AG04450 (cell line): Measurements from ENCODE around the gene MSH5. TPM values are rescaled to one million over a fixed set of nuclear protein-coding genes. Genes with fewer than 3 reads are reported as not detected.

ENCODE experiments used
- CTCF ChIA-PET: fragments of 300-600, 350-600 bp; formaldehyde crosslinking; extraction: SDS; loops from one replicate; lab custom pipeline; 2022; ENCODE audit warnings: antibody characterized with exemption, inconsistent platforms; lab: Charles Lee
- POLR2A ChIA-PET: fragments of 350-600 bp; formaldehyde crosslinking; extraction: SDS; loops from one replicate; lab custom pipeline; 2021; ENCODE audit warnings: antibody characterized with exemption, inconsistent platforms; lab: Yijun Ruan, JAX
- DNase-seq: peaks from one replicate; pipeline ENCODE4 v3.0.0-alpha.2; 2011; ENCODE audit warnings: low read depth, low spot score
- H3K27ac ChIP-seq: one replicate; pipeline ENCODE4 v1.5.1; 2012; ENCODE audit warnings: low read depth, low read length, control low read depth
- H3K27me3 ChIP-seq: one replicate; pipeline ENCODE4 v1.6.0; 2012; ENCODE audit warnings: low read length; ENCODE audit not compliant: control insufficient read depth, insufficient read depth
- H3K4me3 ChIP-seq: 2 replicates; pipeline ENCODE4 v1.5.1; 2011; ENCODE audit warnings: mild to moderate bottlenecking, low read depth, low read length, control low read depth
- H3K9me3 ChIP-seq: 2 replicates; pipeline ENCODE4 v1.5.1; 2012; ENCODE audit warnings: low read length; ENCODE audit not compliant: control insufficient read depth, insufficient read depth
- polyA plus RNA-seq: library from polyadenylated mRNA; depleted of rRNA; stranded (reverse); fragments of >200 nt; gene quantifications from 2 replicates; pipeline ENCODE4 v1.2.3, GENCODE V29; 2011
- TF ChIP-seq, protein P1 (sequence below): IDR thresholded peaks from 2 replicates; pipeline ENCODE4 v1.5.1; 2011; ENCODE audit warnings: low read depth, low read length, control low read depth, inconsistent platforms

Gene MSH5
- polyA plus RNA-seq, 1 experiment, result 6.4 TPM

GRCh38 chr6:31794866-31795615 lies 55.2 kb downstream of the MSH5 start:
- H3K27ac ChIP-seq, result peak overlapping the region; percentile 77
- TF ChIP-seq, protein P1, sequence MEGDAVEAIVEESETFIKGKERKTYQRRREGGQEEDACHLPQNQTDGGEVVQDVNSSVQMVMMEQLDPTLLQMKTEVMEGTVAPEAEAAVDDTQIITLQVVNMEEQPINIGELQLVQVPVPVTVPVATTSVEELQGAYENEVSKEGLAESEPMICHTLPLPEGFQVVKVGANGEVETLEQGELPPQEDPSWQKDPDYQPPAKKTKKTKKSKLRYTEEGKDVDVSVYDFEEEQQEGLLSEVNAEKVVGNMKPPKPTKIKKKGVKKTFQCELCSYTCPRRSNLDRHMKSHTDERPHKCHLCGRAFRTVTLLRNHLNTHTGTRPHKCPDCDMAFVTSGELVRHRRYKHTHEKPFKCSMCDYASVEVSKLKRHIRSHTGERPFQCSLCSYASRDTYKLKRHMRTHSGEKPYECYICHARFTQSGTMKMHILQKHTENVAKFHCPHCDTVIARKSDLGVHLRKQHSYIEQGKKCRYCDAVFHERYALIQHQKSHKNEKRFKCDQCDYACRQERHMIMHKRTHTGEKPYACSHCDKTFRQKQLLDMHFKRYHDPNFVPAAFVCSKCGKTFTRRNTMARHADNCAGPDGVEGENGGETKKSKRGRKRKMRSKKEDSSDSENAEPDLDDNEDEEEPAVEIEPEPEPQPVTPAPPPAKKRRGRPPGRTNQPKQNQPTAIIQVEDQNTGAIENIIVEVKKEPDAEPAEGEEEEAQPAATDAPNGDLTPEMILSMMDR, result no peak
- no peak for DNase-seq
- H3K4me3 ChIP-seq, result peak overlapping the region; percentile 84
- ChIA-PET CTCF (interaction anchor here (1.0 to 2.3 kb wide), 6 partner anchors 8 to 80 kb away, joined by 3 to 25 read pairs (median 3); partner anchors contain the start of genes LSM2 and LY6G6D), POLR2A (interaction anchor here (0.6 to 2.9 kb wide), 7 partner anchors 12 to 112 kb away, joined by 3 to 27 read pairs (median 7); partner anchors contain the start of genes HSPA1A, HSPA1B, HSPA1L and LSM2)
- H3K9me3 ChIP-seq, result no peaks in the 10 kb centered on the region
- H3K27me3 ChIP-seq, result no peaks in the 10 kb centered on the region

GRCh38 chr6:31795616-31796298 lies 56.0 kb downstream of the MSH5 start, which contains the start of gene VARS1:
Gene VARS1, minus strand, starts transcription at chr6:31795752. Its CDS starts 535 bp downstream, at chr6:31795217.
- ChIA-PET CTCF (interaction anchor here (0.7 to 2.3 kb wide), 13 partner anchors 9 to 259 kb away, joined by 3 to 25 read pairs (median 3); partner anchors contain the start of genes LSM2 and LY6G6D), POLR2A (interaction anchor here (0.6 to 2.9 kb wide), 9 partner anchors 11 to 66 kb away, joined by 4 to 27 read pairs (median 5); partner anchors contain the start of genes HSPA1A, HSPA1B, HSPA1L and LSM2)
- H3K27me3 ChIP-seq, result no peaks in the 10 kb centered on the region
- DNase-seq, result peak; percentile 62
- H3K27ac ChIP-seq, result peak within 1 kb of the TSS; percentile 77
- no peaks in the 10 kb centered on the region for H3K9me3 ChIP-seq
- peak within 1 kb of the TSS; percentile 84 for H3K4me3 ChIP-seq
- TF ChIP-seq, protein P1, result peak; percentile 72

- DNase-seq, result no peak
- Histone ChIP-seq H3K27me3 (no peaks in the 10 kb centered on the region), H3K27ac (no peak overlapping the region), H3K4me3 (no peak overlapping the region), H3K9me3 (no peaks in the 10 kb centered on the region)
- ChIA-PET POLR2A (interaction anchor here (1.4 to 2.9 kb wide), 3 partner anchors 17 to 31 kb away, joined by 3 to 27 read pairs (median 5); partner anchors contain the start of genes HSPA1A, HSPA1B and HSPA1L), CTCF (interaction anchor here (0.6 to 2.3 kb wide), 3 partner anchors 9 to 49 kb away, joined by 3 to 25 read pairs (median 5); partner anchors contain the start of gene LSM2)
- TF ChIP-seq, protein P1, result no peak
These were observed 57.2 kb downstream of the MSH5 start for GRCh38 chr6:31796993-31797385.

- ChIA-PET POLR2A (interaction anchor here (1.4 kb wide), 1 partner anchor 18 kb away, joined by 3 read pairs; the partner anchor contains the start of genes HSPA1A and HSPA1L), CTCF (no interaction called here)
- DNase-seq, result no peak
- Histone ChIP-seq H3K27ac (no peak overlapping the region), H3K4me3 (no peak overlapping the region), H3K9me3 (no peaks in the 10 kb centered on the region), H3K27me3 (no peaks in the 10 kb centered on the region)
- TF ChIP-seq, protein P1, result no peak
These were observed 57.8 kb downstream of the MSH5 start for GRCh38 chr6:31797588-31797987.
